IMR-90 (cell line): Measurements from ENCODE around the gene SPECC1L. TPM values are rescaled to one million over a fixed set of nuclear protein-coding genes. Genes with fewer than 3 reads are reported as not detected.

Experiments used
- ATAC-seq: fragments of 200-7000 bp; cut with Tn5 transposase; 2 replicates; pipeline ENCODE4 v1.9.1; 2020; ENCODE audit warnings: low read depth, mild to moderate bottlenecking, moderate library complexity
- BruUV-seq: library from RNA; stranded (reverse); fragments of 400-500 nt; replicated peaks from 2 replicates; lab custom pipeline; 2021; lab: Mats Ljungman, UMichigan
- CTCF ChIA-PET: fragments of 300-600 bp; formaldehyde crosslinking; extraction: SDS; loops from one replicate; lab custom pipeline; 2021; ENCODE audit warnings: antibody characterized with exemption; lab: Yijun Ruan, JAX
- POLR2A ChIA-PET: fragments of 300-600 bp; sonication (Branson Sonifier 250); formaldehyde crosslinking; loops from one replicate; lab custom pipeline; 2022; ENCODE audit warnings: antibody characterized with exemption; ENCODE audit not compliant: unreplicated experiment; lab: Charles Lee
- DNase-seq: peaks from one replicate; pipeline ENCODE4 v3.0.0; 2013
- H2AFZ ChIP-seq: replicated peaks from 2 replicates; pipeline ENCODE3; 2013; ENCODE audit warnings: low read length, mild to moderate bottlenecking; ENCODE audit not compliant: poor library complexity
- H2AK5ac ChIP-seq: 2 replicates; pipeline ENCODE4 v1.6.1; 2013; ENCODE audit warnings: low read depth, low read length, inconsistent platforms
- H2AK9ac ChIP-seq: replicated peaks from 2 replicates; pipeline ENCODE3; 2013; ENCODE audit warnings: mild to moderate bottlenecking, low read depth, low read length, moderate library complexity; ENCODE audit not compliant: poor library complexity
- H2BK120ac ChIP-seq: 2 replicates; pipeline ENCODE4 v1.6.1; 2013; ENCODE audit warnings: low read depth, low read length, inconsistent platforms
- H2BK15ac ChIP-seq: 3 replicates; pipeline ENCODE4 v1.6.1; 2013; ENCODE audit warnings: low read depth, low read length, inconsistent platforms
- H2BK20ac ChIP-seq: 2 replicates; pipeline ENCODE4 v1.6.1; 2013; ENCODE audit warnings: low read depth, mild to moderate bottlenecking, inconsistent platforms, low read length, moderate library complexity
- H2BK5ac ChIP-seq: 2 replicates; pipeline ENCODE4 v1.6.1; 2013; ENCODE audit warnings: mild to moderate bottlenecking, low read depth, low read length, inconsistent platforms; ENCODE audit not compliant: poor library complexity, severe bottlenecking
- H3K14ac ChIP-seq: replicated peaks from 2 replicates; pipeline ENCODE4 v1.6.1; 2013; ENCODE audit warnings: low read depth, low read length, inconsistent platforms
- H3K18ac ChIP-seq: 2 replicates; pipeline ENCODE4 v1.6.1; 2013; ENCODE audit warnings: low read depth, low read length, control low read depth
- H3K23ac ChIP-seq: 2 replicates; pipeline ENCODE4 v1.6.1; 2013; ENCODE audit warnings: low read depth, low read length, inconsistent platforms
- H3K27ac ChIP-seq: 2 replicates; pipeline ENCODE4 v1.5.1; 2013; ENCODE audit warnings: mild to moderate bottlenecking, control low read depth, low read length; ENCODE audit not compliant: insufficient read depth
- H3K27me3 ChIP-seq: 2 replicates; pipeline ENCODE4 v1.6.1; 2013; ENCODE audit warnings: low read length; ENCODE audit not compliant: control insufficient read depth, insufficient read depth
- H3K36me3 ChIP-seq: 2 replicates; pipeline ENCODE4 v1.6.1; 2013; ENCODE audit warnings: low read length, mixed read lengths; ENCODE audit not compliant: control insufficient read depth, insufficient read depth
- H3K4ac ChIP-seq: 2 replicates; pipeline ENCODE4 v1.6.1; 2013; ENCODE audit warnings: low read depth, low read length, inconsistent platforms
- H3K4me1 ChIP-seq: 2 replicates; pipeline ENCODE4 v1.6.1; 2013; ENCODE audit warnings: low read length, mixed read lengths; ENCODE audit not compliant: control insufficient read depth, insufficient read depth
- H3K4me2 ChIP-seq: 2 replicates; pipeline ENCODE4 v1.6.1; 2013; ENCODE audit warnings: low read depth, mild to moderate bottlenecking, control low read depth, low read length, moderate library complexity
- H3K4me3 ChIP-seq: 2 replicates; pipeline ENCODE4 v1.5.1; 2013; ENCODE audit warnings: low read depth, mild to moderate bottlenecking, control low read depth, low read length, moderate library complexity; ENCODE audit not compliant: insufficient read depth
- H3K56ac ChIP-seq: 2 replicates; pipeline ENCODE4 v1.6.1; 2013; ENCODE audit warnings: low read length, inconsistent platforms; ENCODE audit not compliant: insufficient read depth; ENCODE audit errors: extremely low read depth
- H3K79me1 ChIP-seq, 2 experiments: 2 replicates each; pipeline ENCODE4 v1.6.1; 2013; ENCODE audit warnings: low read length in 2 of 2, inconsistent platforms in 1 of 2, low read depth in 1 of 2
- H3K9ac ChIP-seq: 2 replicates; pipeline ENCODE4 v1.6.1; 2013; ENCODE audit warnings: low read depth, low read length, control low read depth
- H3K9me1 ChIP-seq: 2 replicates; pipeline ENCODE4 v1.6.1; 2013; ENCODE audit warnings: low read length, inconsistent platforms; ENCODE audit not compliant: insufficient read depth
- H3K9me3 ChIP-seq: 2 replicates; pipeline ENCODE4 v1.6.1; 2013; ENCODE audit warnings: low read length; ENCODE audit not compliant: control insufficient read depth, insufficient read depth
- H4K20me1 ChIP-seq: 2 replicates; pipeline ENCODE4 v1.6.1; 2013; ENCODE audit warnings: low read length, inconsistent platforms; ENCODE audit not compliant: insufficient read depth
- H4K5ac ChIP-seq: 2 replicates; pipeline ENCODE4 v1.6.1; 2013; ENCODE audit warnings: mild to moderate bottlenecking, low read depth, low read length, control low read depth
- H4K8ac ChIP-seq, 2 experiments: 2 replicates each; pipeline ENCODE4 v1.6.1; 2013; ENCODE audit warnings: low read depth in 2 of 2, low read length in 2 of 2, control low read depth in 1 of 2, inconsistent platforms in 1 of 2
- H4K91ac ChIP-seq: 2 replicates; pipeline ENCODE4 v1.6.1; 2013; ENCODE audit warnings: low read depth, low read length, inconsistent platforms; ENCODE audit not compliant: insufficient read depth
- WGBS, 2 experiments: methylation state at CpG; one replicate each; pipeline versions ENCODE4 v1.1.5 to v1.1.7; 2013; ENCODE audit warnings: missing lambda C conversion rate in 2 of 2; ENCODE audit not compliant: insufficient read length in 1 of 2; ENCODE audit errors: extremely low coverage in 2 of 2; 5-methylcytosine and 5-hydroxymethylcytosine counted together
- dilution Hi-C: fragments of 300-500 bp; cut with HindIII; formaldehyde crosslinking; loops from one replicate; pipeline ENCODE4 v1.14.3; 2018; ENCODE audit warnings: low sequenced_read_pairs; ENCODE audit not compliant: unreplicated experiment
- in situ Hi-C: fragments of 300-500 bp; cut with MboI; formaldehyde crosslinking; loops from 3 replicates; pipeline ENCODE4 v1.14.3; 2019; ENCODE audit warnings: low sequenced_read_pairs, inconsistent platforms, mixed read lengths
- intact Hi-C: fragments of 100-400 bp; cut with micrococcal nuclease; formaldehyde crosslinking; loops from 2 replicates; pipeline ENCODE4 v1.10.0; 2022
- polyA plus RNA-seq, 3 experiments: library from polyadenylated mRNA; depleted of rRNA; stranded (reverse); fragments of >200 nt; gene quantifications; 2 replicates each; pipeline ENCODE4 v1.2.3, GENCODE V29; 2012; ENCODE audit warnings: low replicate concordance in 1 of 3
- total RNA-seq: library from RNA; depleted of rRNA; stranded (reverse); fragments of >200 nt; gene quantifications from 2 replicates; pipeline ENCODE4 v1.2.3, GENCODE V29; 2012
- TF ChIP-seq, protein P1 (sequence below): fragments of 150-350 bp; IDR thresholded peaks from 2 replicates; pipeline ENCODE4 v1.6.1; 2017; ENCODE audit warnings: mild to moderate bottlenecking, antibody characterized with exemption, low read length, low read depth

SPECC1L gene
- total and polyA plus RNA-seq, 2 of the 4 experiments (the other 2 are of a cell fraction) = 18.7 to 44.1 TPM

DNA sequence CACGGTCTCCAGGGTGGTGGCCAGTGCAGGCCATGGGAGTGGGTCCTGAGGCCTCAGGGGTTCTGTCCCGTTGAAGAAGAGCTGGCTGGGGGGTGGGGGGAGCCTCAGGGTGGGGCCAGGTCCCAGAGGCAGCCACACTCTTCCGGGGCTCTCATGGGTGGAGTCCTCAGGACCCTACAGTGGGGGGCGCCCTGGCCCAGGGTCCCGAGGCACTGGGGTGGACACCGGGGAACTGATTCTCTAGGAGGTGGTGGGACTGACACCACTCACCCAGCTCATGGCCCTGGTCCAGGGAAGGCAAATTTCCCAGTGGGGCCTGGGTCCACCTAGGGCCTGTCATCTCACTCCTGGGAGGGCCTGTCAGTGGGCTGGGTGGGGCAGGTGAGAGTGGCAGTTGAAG is 38.5 kb upstream of the SPECC1L start:
- BruUV-seq = no TSS peak
- intact Hi-C loops = no loop called here

More for the DNA sequence above, 38.5 kb upstream of the SPECC1L start:
- H3K9me3 ChIP-seq = peaks cover 2% of the 10 kb centered on the region; the same call in 1 of the 2 replicates
- no peak overlapping the region for H4K8ac ChIP-seq
- DNase-seq = no peak
- ATAC-seq = no peak
- CTCF ChIA-PET = interaction anchor here (1.2 kb wide), 1 partner anchor 43 kb away, joined by 4 read pairs; no protein-coding TSS in a partner anchor
- no peaks in the 10 kb centered on the region for H3K27me3 ChIP-seq
- H3K56ac ChIP-seq = no peak overlapping the region
- in situ Hi-C loops (no loop called here), dilution Hi-C loops (no loop called here)
- H3K18ac ChIP-seq = no peak overlapping the region
- 90% methylated on average over 2 of the region's 6 CpGs; no CpG with 5 or more reads in 1 of the 2 experiments for WGBS, 2 experiments
- H4K5ac ChIP-seq = no peak overlapping the region
- no peak overlapping the region for H4K91ac ChIP-seq
- no peak overlapping the region for H3K4me3 ChIP-seq
- H2AK5ac ChIP-seq = peak overlapping the region; percentile 39; the same call in 1 of the 2 replicates
- no peaks in the 10 kb centered on the region; a peak in 1 of 4 replicates for H3K79me1 ChIP-seq
- no peak overlapping the region for H3K4ac ChIP-seq
- no peak overlapping the region for H3K23ac ChIP-seq
- no peak overlapping the region for H2BK15ac ChIP-seq
- no peaks in the 10 kb centered on the region for H4K20me1 ChIP-seq
- no peaks in the 10 kb centered on the region; the same call in 1 of the 2 replicates for H3K9me1 ChIP-seq
- H3K9ac ChIP-seq = no peak overlapping the region
- no peak overlapping the region for H2AFZ ChIP-seq
- no peaks in the 10 kb centered on the region for H3K4me1 ChIP-seq
- H2BK120ac ChIP-seq = no peak overlapping the region
- POLR2A ChIA-PET = no interaction called here
- H2BK5ac ChIP-seq = no peak overlapping the region
- H2AK9ac ChIP-seq = no peak overlapping the region
- no peak overlapping the region for H2BK20ac ChIP-seq
- no peak overlapping the region for H3K14ac ChIP-seq
- no peaks in the 10 kb centered on the region; the same call in 1 of the 2 replicates for H3K36me3 ChIP-seq
- TF ChIP-seq, protein P1, sequence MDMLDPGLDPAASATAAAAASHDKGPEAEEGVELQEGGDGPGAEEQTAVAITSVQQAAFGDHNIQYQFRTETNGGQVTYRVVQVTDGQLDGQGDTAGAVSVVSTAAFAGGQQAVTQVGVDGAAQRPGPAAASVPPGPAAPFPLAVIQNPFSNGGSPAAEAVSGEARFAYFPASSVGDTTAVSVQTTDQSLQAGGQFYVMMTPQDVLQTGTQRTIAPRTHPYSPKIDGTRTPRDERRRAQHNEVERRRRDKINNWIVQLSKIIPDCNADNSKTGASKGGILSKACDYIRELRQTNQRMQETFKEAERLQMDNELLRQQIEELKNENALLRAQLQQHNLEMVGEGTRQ = no peak
- no peak overlapping the region for H3K4me2 ChIP-seq
- H3K27ac ChIP-seq = no peak overlapping the region
